Umbilical cord (tissue), 2 donors: ENCODE results near the gene ANKRD13D. TPM values are rescaled to one million over a fixed set of nuclear protein-coding genes. Genes with fewer than 3 reads are reported as not detected.

ENCODE experiments used
- DNase-seq: peaks from one replicate; pipeline ENCODE4 v3.0.0-alpha.2; 2015; ENCODE audit warnings: low spot score
- total RNA-seq: library from RNA; depleted of rRNA; stranded (reverse); fragments of >200 nt; gene quantifications from one replicate; pipeline ENCODE4 v1.2.3, GENCODE V29; 2014; ENCODE audit warnings: low replicate concordance; ENCODE audit not compliant: insufficient read depth

The ANKRD13D gene
- total RNA-seq, 1 donor from 2014 or later, result 31.1 TPM

GRCh38 chr11:67285541-67286498 lies 3.3 kb upstream of the ANKRD13D start:
- no peak for DNase-seq

GRCh38 chr11:67286621-67287333 lies 2.3 kb upstream of the ANKRD13D start:
- DNase-seq, result no peak

GRCh38 chr11:67287355-67288197 lies 1.5 kb upstream of the ANKRD13D start:
- no peak for DNase-seq

- DNase-seq, result no peak
Observed at GRCh38 chr11:67288198-67288451, 978 bp upstream of the ANKRD13D start.

- peak; percentile 93 for DNase-seq
Observed at GRCh38 chr11:67288452-67289225, 464 bp upstream of the ANKRD13D start.

- no peak for DNase-seq
Observed at GRCh38 chr11:67289651-67290479, 762 bp downstream of the ANKRD13D start.

GRCh38 chr11:67290801-67291200 lies 1.7 kb downstream of the ANKRD13D start:
- DNase-seq, result peak; percentile 95

- DNase-seq, result no peak
Observed at GRCh38 chr11:67291481-67292381, 2.6 kb downstream of the ANKRD13D start.

- peak; percentile 87 for DNase-seq
Observed at GRCh38 chr11:67292671-67293070, 3.6 kb downstream of the ANKRD13D start.

GRCh38 chr11:67293090-67293489 lies 4.0 kb downstream of the ANKRD13D start:
- DNase-seq, result no peak

- no peak for DNase-seq
Observed at GRCh38 chr11:67295846-67296245, 6.7 kb downstream of the ANKRD13D start.

GRCh38 chr11:67298786-67299185 lies 9.7 kb downstream of the ANKRD13D start:
- DNase-seq, result no peak

- DNase-seq, result no peak
Observed at GRCh38 chr11:67299471-67300191, 10.5 kb downstream of the ANKRD13D start.

GRCh38 chr11:67300256-67300755 lies 11.2 kb downstream of the ANKRD13D start:
- DNase-seq, result no peak

- DNase-seq, result no peak
Observed at GRCh38 chr11:67300756-67301312, 11.7 kb downstream of the ANKRD13D start.

- no peak for DNase-seq
Observed at GRCh38 chr11:67301313-67301921, 12.3 kb downstream of the ANKRD13D start.

GRCh38 chr11:67301951-67302516 lies 12.9 kb downstream of the ANKRD13D start:
- DNase-seq, result peak; percentile 78
